Gastrocnemius medialis (tissue), 4 donors: Measurements from ENCODE around the gene BRINP1. TPM values are rescaled to one million over a fixed set of nuclear protein-coding genes. Genes with fewer than 3 reads are reported as not detected.

Experiments used
- ATAC-seq, 2 donors: fragments of 150-250 bp; one replicate each; pipeline ENCODE4 v1.9.1; 2016
- DNase-seq, 2 donors: peaks; one replicate each; pipeline ENCODE4 v3.0.0-alpha.2; 2019
- H3K27ac ChIP-seq, 4 donors: fragments of 200-600 bp; sonication (generic); 1 replicate in 1 of 4; 2 replicates in 3 of 4; pipeline ENCODE4 v1.5.1; 2016 to 2018; ENCODE audit warnings: mild to moderate bottlenecking in 2 of 4, moderate library complexity in 1 of 4
- H3K27me3 ChIP-seq, 3 donors: fragments of 200-600 bp; sonication (generic) in 2 of 3; 1 replicate in 1 of 3; 2 replicates in 2 of 3; pipeline versions ENCODE4 v1.5.1 to v1.6.0; 2016 to 2019; ENCODE audit warnings: mild to moderate bottlenecking in 1 of 3, moderate library complexity in 1 of 3
- H3K36me3 ChIP-seq, 2 donors: fragments of 200-600 bp; sonication (generic) in 1 of 2; one replicate each; pipeline ENCODE4 v1.5.1; 2017 to 2018
- H3K4me1 ChIP-seq, 2 donors: fragments of 200-600 bp; sonication (generic) in 1 of 2; one replicate each; pipeline ENCODE4 v1.5.1; 2016 to 2017; ENCODE audit warnings: mild to moderate bottlenecking in 2 of 2
- H3K4me3 ChIP-seq, 4 donors: fragments of 200-600 bp; sonication (generic) in 3 of 4; 1 replicate in 1 of 4; 2 replicates in 3 of 4; pipeline ENCODE4 v1.5.1; 2016 to 2019; ENCODE audit warnings: mild to moderate bottlenecking in 2 of 4
- H3K9me3 ChIP-seq, 3 donors: fragments of 200-600 bp; sonication (generic) in 2 of 3; 1 replicate in 1 of 3; 2 replicates in 2 of 3; pipeline ENCODE4 v1.5.1; 2016 to 2019
- CTCF ChIP-seq, 5 experiments: fragments of 450-650 bp in 3 of 5; fragments of 200-600 bp in 2 of 5; sonication (generic) in 2 of 5; IDR thresholded peaks in 4 of 5; conservative IDR thresholded peaks in 1 of 5; 1 replicate in 4 of 5; 2 replicates in 1 of 5; pipeline ENCODE4 v1.5.1; 2016 to 2019; ENCODE audit warnings: antibody characterized with exemption in 5 of 5, mild to moderate bottlenecking in 3 of 5, moderate library complexity in 3 of 5
- POLR2A ChIP-seq, 2 donors: fragments of 450-650 bp; IDR thresholded peaks; one replicate each; pipeline ENCODE4 v1.6.1; 2017; ENCODE audit warnings: antibody characterized with exemption in 2 of 2, mild to moderate bottlenecking in 2 of 2, moderate library complexity in 2 of 2
- in situ Hi-C, 4 donors: fragments of 200-750 bp; cut with MboI; loops; one replicate each; pipeline versions ENCODE4 v1.15.0 to v1.8.0; 2017; ENCODE audit warnings: low sequenced_read_pairs in 4 of 4
- intact Hi-C: fragments of 100-400 bp; cut with DNase I; formaldehyde crosslinking; loops from one replicate; pipeline ENCODE4 v1.15.1; 2023; ENCODE audit warnings: low total_unique reads
- total RNA-seq, 4 donors: library from RNA; depleted of rRNA; stranded (reverse); fragments of >200 nt; gene quantifications; one replicate each; pipeline versions ENCODE4 v1.1.0 to v1.2.3, GENCODE V29; 2016

The BRINP1 gene
- total RNA-seq, 4 donors from 2014 or later: 0.07 TPM; not detected in 3

- ATAC-seq (no peak), DNase-seq (no peak)
- intact Hi-C loops: no loop called here
- no peaks in the 10 kb centered on the region for H3K36me3 ChIP-seq
- no peaks in the 10 kb centered on the region for H3K9me3 ChIP-seq
- peaks cover 31 to 34% (median 33%) of the 10 kb centered on the region in 3 donors for H3K27me3 ChIP-seq
- no peaks in the 10 kb centered on the region for H3K4me1 ChIP-seq
- H3K27ac ChIP-seq: no peak overlapping the region
- no peak for TF ChIP-seq POLR2A (IDR thresholded peaks at IDR 0.05)
- TF ChIP-seq CTCF (IDR thresholded peaks at IDR 0.05 in 4 of 5, conservative IDR thresholded peaks at IDR 0.05 in 1 of 5): no peak
- H3K4me3 ChIP-seq: no peak overlapping the region
- in situ Hi-C loops: no loop called here
Measured at GRCh38 chr9:119367683-119368075, 1.6 kb downstream of the BRINP1 start.

DNA sequence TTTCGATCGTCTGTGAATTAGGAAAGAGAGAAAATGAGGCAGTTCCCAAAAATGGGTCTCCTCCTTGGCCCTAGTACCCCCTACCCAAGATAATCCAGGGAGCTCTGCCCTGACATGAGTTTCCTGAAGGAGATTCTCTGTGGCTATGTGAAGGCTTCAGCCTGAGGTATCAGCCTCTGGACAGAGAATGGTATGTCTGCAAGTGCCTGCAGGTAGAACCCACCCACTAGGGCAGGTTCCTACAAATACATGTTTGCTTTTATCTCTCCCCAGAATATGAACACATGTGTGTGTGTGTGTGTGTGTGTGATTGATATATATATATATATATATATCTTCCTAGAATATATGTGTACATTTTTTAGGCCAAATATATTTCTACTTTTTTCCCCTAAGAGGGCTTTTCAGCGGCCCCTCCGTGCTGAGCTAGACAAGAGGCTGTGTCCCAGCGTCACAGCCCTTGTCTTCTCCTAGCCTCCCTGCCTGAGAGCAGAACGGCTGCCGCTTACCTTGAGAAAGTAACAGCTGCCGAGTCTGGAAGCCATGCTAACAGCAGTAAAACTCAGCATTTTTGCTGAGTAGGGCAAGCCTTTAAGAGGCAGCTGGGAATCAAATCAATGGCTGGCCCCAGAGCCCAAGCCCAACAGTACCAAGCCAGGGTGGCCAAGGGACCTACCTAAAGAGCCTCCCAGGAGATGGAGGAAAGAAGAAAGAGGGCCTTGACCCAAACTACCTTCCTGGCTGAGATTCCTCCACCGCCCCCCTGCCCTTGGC lies 2.1 kb downstream of the BRINP1 start:
- intact Hi-C loops: no loop called here
- Histone ChIP-seq H3K4me1 (no peaks in the 10 kb centered on the region), H3K4me3 (no peak overlapping the region), H3K27ac (no peak overlapping the region), H3K27me3 (peaks cover 31 to 34% (median 33%) of the 10 kb centered on the region in 3 donors), H3K36me3 (no peaks in the 10 kb centered on the region), H3K9me3 (no peaks in the 10 kb centered on the region)
- ATAC-seq (no peak), DNase-seq (no peak)
- TF ChIP-seq CTCF (IDR thresholded peaks at IDR 0.05 in 4 of 5, conservative IDR thresholded peaks at IDR 0.05 in 1 of 5) (no peak), POLR2A (IDR thresholded peaks at IDR 0.05) (no peak)
- in situ Hi-C loops: no loop called here

DNA sequence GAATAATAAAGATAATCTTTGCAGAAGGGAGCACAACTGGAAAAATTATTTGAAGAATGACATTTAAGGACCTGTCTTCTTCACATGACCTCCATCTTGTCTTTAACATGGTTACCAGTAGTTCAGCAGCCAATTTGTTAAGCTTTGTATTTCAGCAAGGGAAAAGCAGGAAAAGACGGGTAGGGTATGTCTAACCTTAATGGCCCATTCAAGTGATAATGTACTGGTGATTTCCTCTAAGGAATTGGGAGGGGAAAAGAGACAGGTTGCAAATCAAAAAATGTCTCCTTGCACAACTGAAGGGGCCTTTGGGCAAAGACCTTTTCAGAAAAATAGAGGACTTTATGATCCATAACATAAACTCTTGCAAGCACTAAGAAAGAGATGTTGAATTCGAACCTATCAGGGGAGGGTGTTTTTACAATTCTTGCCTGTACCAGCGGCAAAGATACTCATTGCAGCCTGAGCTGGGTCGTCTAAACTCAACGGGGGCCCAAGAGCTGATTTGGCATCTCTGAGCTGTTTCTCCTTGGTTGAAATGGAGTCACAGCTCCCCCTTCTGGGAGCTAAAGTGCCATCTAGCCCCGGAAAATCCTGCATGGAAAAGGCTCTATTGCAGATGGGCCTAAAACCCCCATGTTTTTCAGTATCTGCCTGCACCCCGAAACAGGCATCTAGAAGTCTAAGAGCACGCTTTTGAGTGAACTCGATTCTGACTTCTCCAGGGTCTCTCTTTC lies 3.8 kb downstream of the BRINP1 start:
- no peaks in the 10 kb centered on the region for H3K9me3 ChIP-seq
- intact Hi-C loops: no loop called here
- H3K27me3 ChIP-seq: peaks cover 31 to 33% (median 33%) of the 10 kb centered on the region in 3 donors
- DNase-seq (no peak), ATAC-seq (no peak)
- no peaks in the 10 kb centered on the region for H3K4me1 ChIP-seq
- H3K36me3 ChIP-seq: no peaks in the 10 kb centered on the region
- H3K27ac ChIP-seq: no peak overlapping the region
- TF ChIP-seq POLR2A (IDR thresholded peaks at IDR 0.05) (no peak), CTCF (IDR thresholded peaks at IDR 0.05 in 4 of 5, conservative IDR thresholded peaks at IDR 0.05 in 1 of 5) (peak in 2 of 5 experiments; percentile 22 to 28)
- H3K4me3 ChIP-seq: no peak overlapping the region
- in situ Hi-C loops: no loop called here

- TF ChIP-seq POLR2A (IDR thresholded peaks at IDR 0.05) (no peak), CTCF (IDR thresholded peaks at IDR 0.05 in 4 of 5, conservative IDR thresholded peaks at IDR 0.05 in 1 of 5) (no peak)
- in situ Hi-C loops: no loop called here
Measured at GRCh38 chr9:119360237-119360636, 9.0 kb downstream of the BRINP1 start.

More at GRCh38 chr9:119360237-119360636, 9.0 kb downstream of the BRINP1 start:
- Histone ChIP-seq H3K9me3 (no peaks in the 10 kb centered on the region), H3K4me3 (no peak overlapping the region), H3K27ac (no peak overlapping the region), H3K27me3 (no peaks in the 10 kb centered on the region), H3K4me1 (no peaks in the 10 kb centered on the region), H3K36me3 (no peaks in the 10 kb centered on the region)
- intact Hi-C loops: no loop called here
- no peak for DNase-seq
- ATAC-seq: no peak
